Activated effector memory CD4-positive, alpha-beta T cell treated with Interleukin-2 at 50 U/mL for 16 hours (primary cell): ENCODE data around the gene SPATA21.

Source experiments
- DNase-seq: peaks from one replicate; pipeline ENCODE4 v3.0.0-alpha.2; 2020

The SPATA21 gene

GRCh38 chr1:16418823-16419425 lies 18.3 kb downstream of the SPATA21 start:
- no peak for DNase-seq

GRCh38 chr1:16413191-16413590 lies 24.0 kb downstream of the SPATA21 start:
- DNase-seq, result no peak

GRCh38 chr1:16410803-16411202 lies 26.4 kb downstream of the SPATA21 start:
- DNase-seq, result no peak

- no peak for DNase-seq
Observed at GRCh38 chr1:16409536-16410152, 27.6 kb downstream of the SPATA21 start.

- no peak for DNase-seq
Observed at GRCh38 chr1:16406868-16407267, 30.4 kb downstream of the SPATA21 start.

- no peak for DNase-seq
Observed at GRCh38 chr1:16405441-16405840, 31.8 kb downstream of the SPATA21 start.

GRCh38 chr1:16402742-16403141 lies 34.5 kb downstream of the SPATA21 start:
- DNase-seq, result no peak

GRCh38 chr1:16398371-16398953 lies 38.8 kb downstream of the SPATA21 start:
- DNase-seq, result no peak

- no peak for DNase-seq
Observed at GRCh38 chr1:16397120-16397519, 40.1 kb downstream of the SPATA21 start.

GRCh38 chr1:16396591-16396990 lies 40.6 kb downstream of the SPATA21 start:
- no peak for DNase-seq

- no peak for DNase-seq
Observed at GRCh38 chr1:16394977-16395376, 42.2 kb downstream of the SPATA21 start.

GRCh38 chr1:16393570-16394521 lies 43.4 kb downstream of the SPATA21 start:
- DNase-seq, result no peak

- DNase-seq, result no peak
Observed at GRCh38 chr1:16392740-16393569, 44.3 kb downstream of the SPATA21 start.

- DNase-seq, result no peak
Observed at GRCh38 chr1:16391411-16391810, 45.8 kb downstream of the SPATA21 start.

GRCh38 chr1:16387201-16388188 lies 49.7 kb downstream of the SPATA21 start:
- DNase-seq, result no peak

- no peak for DNase-seq
Observed at GRCh38 chr1:16386454-16387113, 50.6 kb downstream of the SPATA21 start.

GRCh38 chr1:16385659-16386453 lies 51.4 kb downstream of the SPATA21 start:
- DNase-seq, result no peak

GRCh38 chr1:16383888-16384287 lies 53.3 kb downstream of the SPATA21 start:
- no peak for DNase-seq

GRCh38 chr1:16380868-16381267 lies 56.4 kb downstream of the SPATA21 start:
- no peak for DNase-seq

GRCh38 chr1:16378443-16378842 lies 58.8 kb downstream of the SPATA21 start:
- DNase-seq, result no peak
